ENCODE data around the gene E2F1.

GRCh38 chr20:33655164-33655563 is 31.0 kb downstream of the E2F1 start:
- TF ChIP-seq CTCF (conservative IDR thresholded peaks at IDR 0.05; ENCODE audit: low read length) (no peak), EZH2phosphoT487 (IDR thresholded peaks at IDR 0.05; ENCODE audit: borderline replicate concordance, low read depth, low read length) (no peak)

All from OCI-LY7 (cell line).